Breast epithelium (tissue), 4 donors: Measurements from ENCODE around the gene GALNT8. TPM values are rescaled to one million over a fixed set of nuclear protein-coding genes. Genes with fewer than 3 reads are reported as not detected.
"Not testable (repeated sequence)": the region's sequence is repeated elsewhere in the genome, so short reads cannot be mapped to it uniquely, and the experiment has no call there.

ENCODE experiments used
- DNase-seq, 2 donors: peaks; one replicate each; pipeline ENCODE4 v3.0.0-alpha.2; 2019; ENCODE audit warnings: low spot score in 2 of 2
- H3K27ac ChIP-seq, 2 donors: fragments of 200-600 bp; sonication (generic) in 1 of 2; one replicate each; pipeline ENCODE4 v1.5.1; 2016 to 2019; ENCODE audit warnings: mild to moderate bottlenecking in 1 of 2
- H3K27me3 ChIP-seq, 2 donors: fragments of 200-600 bp; sonication (generic) in 1 of 2; one replicate each; pipeline versions ENCODE4 v1.5.1 to v1.6.0; 2017 to 2019; ENCODE audit warnings: control low read depth in 1 of 2, mild to moderate bottlenecking in 1 of 2
- H3K36me3 ChIP-seq: fragments of 200-600 bp; one replicate; pipeline ENCODE4 v1.5.1; 2019
- H3K4me1 ChIP-seq, 2 donors: fragments of 200-600 bp; sonication (generic); one replicate each; pipeline ENCODE4 v1.5.1; 2016 to 2019; ENCODE audit warnings: control low read depth in 1 of 2
- H3K4me3 ChIP-seq, 3 donors: fragments of 200-600 bp; sonication (generic); 1 replicate in 2 of 3; 2 replicates in 1 of 3; pipeline ENCODE4 v1.5.1; 2016 to 2019; ENCODE audit warnings: mild to moderate bottlenecking in 3 of 3, moderate library complexity in 2 of 3
- H3K9me3 ChIP-seq, 2 donors: fragments of 200-600 bp; sonication (generic) in 1 of 2; one replicate each; pipeline ENCODE4 v1.5.1; 2016 to 2019; ENCODE audit warnings: control low read depth in 1 of 2
- CTCF ChIP-seq, 3 donors: fragments of 450-650 bp; IDR thresholded peaks; one replicate each; pipeline ENCODE4 v1.5.1; 2016 to 2017; ENCODE audit warnings: antibody characterized with exemption in 3 of 3, mild to moderate bottlenecking in 3 of 3, moderate library complexity in 3 of 3
- POLR2A ChIP-seq: fragments of 450-650 bp; IDR thresholded peaks from one replicate; pipeline ENCODE4 v1.6.1; 2016; ENCODE audit warnings: antibody characterized with exemption, mild to moderate bottlenecking, moderate library complexity
- POLR2AphosphoS5 ChIP-seq, 3 donors: sonication (generic); formaldehyde crosslinking; IDR thresholded peaks; one replicate each; pipeline ENCODE4 v1.6.1; 2017; ENCODE audit warnings: antibody characterized with exemption in 3 of 3
- intact Hi-C: fragments of 100-400 bp; cut with DNase I; formaldehyde crosslinking; loops from one replicate; pipeline ENCODE4 v1.15.1; 2023; ENCODE audit warnings: low total_unique reads
- total RNA-seq, 3 donors: library from RNA; depleted of rRNA; stranded (reverse); fragments of >200 nt; gene quantifications; one replicate each; pipeline ENCODE4 v1.1.0, GENCODE V29; 2016

GALNT8 gene
- total RNA-seq, 3 donors from 2014 or later: 1.3 to 2.7 (median 1.6) TPM

- Histone ChIP-seq H3K27me3 (no peaks in the 10 kb centered on the region), H3K4me3 (no peak overlapping the region), H3K27ac (no peak overlapping the region), H3K4me1 (no peaks in the 10 kb centered on the region), H3K9me3 (no peaks in the 10 kb centered on the region), H3K36me3 (no peaks in the 10 kb centered on the region)
- intact Hi-C loops: no loop called here
- TF ChIP-seq POLR2A (no peak), CTCF (IDR thresholded peaks at IDR 0.05) (no peak), POLR2AphosphoS5 (IDR thresholded peaks at IDR 0.05) (no peak)
- DNase-seq: no peak
Observed at GRCh38 chr12:4707306-4707705, 12.9 kb upstream of the GALNT8 start.

GRCh38 chr12:4710113-4710512, 10.1 kb upstream of the GALNT8 start:
- H3K4me1 ChIP-seq: no peaks in the 10 kb centered on the region
- H3K27me3 ChIP-seq: no peaks in the 10 kb centered on the region
- no peak overlapping the region for H3K4me3 ChIP-seq
- H3K36me3 ChIP-seq: no peaks in the 10 kb centered on the region
- no peaks in the 10 kb centered on the region for H3K9me3 ChIP-seq
- no peak overlapping the region for H3K27ac ChIP-seq
- no peak for TF ChIP-seq POLR2AphosphoS5 (IDR thresholded peaks at IDR 0.05)
- TF ChIP-seq CTCF (IDR thresholded peaks at IDR 0.05): no peak
- TF ChIP-seq POLR2A: no peak
- intact Hi-C loops: no loop called here
- DNase-seq: no peak

GRCh38 chr12:4714879-4715278, 5.3 kb upstream of the GALNT8 start:
- no peak for DNase-seq

GRCh38 chr12:4717806-4718205, 2.4 kb upstream of the GALNT8 start:
- intact Hi-C loops: no loop called here
- no peak for TF ChIP-seq POLR2A
- no peak for TF ChIP-seq CTCF (IDR thresholded peaks at IDR 0.05)
- TF ChIP-seq POLR2AphosphoS5 (IDR thresholded peaks at IDR 0.05): no peak
- H3K9me3 ChIP-seq: no peaks in the 10 kb centered on the region
- H3K27ac ChIP-seq: no peak overlapping the region
- H3K27me3 ChIP-seq: no peaks in the 10 kb centered on the region
- no peaks in the 10 kb centered on the region for H3K4me1 ChIP-seq
- DNase-seq: no peak
- no peaks in the 10 kb centered on the region for H3K36me3 ChIP-seq
- no peak overlapping the region for H3K4me3 ChIP-seq

More at GRCh38 chr12:4714879-4715278, 5.3 kb upstream of the GALNT8 start:
- Histone ChIP-seq H3K4me3 (no peak overlapping the region), H3K4me1 (no peaks in the 10 kb centered on the region), H3K36me3 (no peaks in the 10 kb centered on the region), H3K9me3 (no peaks in the 10 kb centered on the region), H3K27ac (no peak overlapping the region), H3K27me3 (no peaks in the 10 kb centered on the region)
- TF ChIP-seq POLR2A (no peak), POLR2AphosphoS5 (IDR thresholded peaks at IDR 0.05) (no peak), CTCF (IDR thresholded peaks at IDR 0.05) (no peak)
- intact Hi-C loops: no loop called here

- Histone ChIP-seq H3K27me3 (no peaks in the 10 kb centered on the region), H3K9me3 (no peaks in the 10 kb centered on the region), H3K4me1 (no peaks in the 10 kb centered on the region), H3K27ac (no peak overlapping the region), H3K36me3 (no peaks in the 10 kb centered on the region), H3K4me3 (no peak overlapping the region)
- DNase-seq: no peak
- TF ChIP-seq POLR2AphosphoS5 (IDR thresholded peaks at IDR 0.05) (no peak), POLR2A (no peak), CTCF (IDR thresholded peaks at IDR 0.05) (no peak)
- intact Hi-C loops: no loop called here
Observed at GRCh38 chr12:4720637-4720995, 416 bp downstream of the GALNT8 start.

GRCh38 chr12:4721587-4721986, 1.4 kb downstream of the GALNT8 start:
- H3K9me3 ChIP-seq, H3K27ac ChIP-seq, DNase-seq, H3K27me3 ChIP-seq, intact Hi-C loops, H3K36me3 ChIP-seq, H3K4me3 ChIP-seq, H3K4me1 ChIP-seq: not testable (repeated sequence)
